ACC112 (cell line): ENCODE results near the gene NOTO.

ENCODE experiments used
- H2AFZ ChIP-seq: fragments of 200-600 bp; sonication (generic); one replicate; pipeline ENCODE4 v1.6.0; 2017; ENCODE audit warnings: antibody characterized with exemption, low read length; ENCODE audit not compliant: unreplicated experiment
- H3K27ac ChIP-seq: fragments of 200-600 bp; sonication (generic); 2 replicates; pipeline ENCODE4 v1.5.1; 2014; ENCODE audit warnings: low read depth, mild to moderate bottlenecking, antibody characterized with exemption, low read length, moderate library complexity
- H3K27me3 ChIP-seq: fragments of 200-600 bp; sonication (generic); 2 replicates; pipeline ENCODE4 v1.6.1; 2014; ENCODE audit warnings: mild to moderate bottlenecking, antibody characterized with exemption, low read length, moderate library complexity, mixed read lengths; ENCODE audit not compliant: insufficient read depth
- H3K36me3 ChIP-seq: fragments of 200-600 bp; sonication (generic); 2 replicates; pipeline ENCODE4 v1.6.1; 2016; ENCODE audit warnings: mild to moderate bottlenecking, antibody characterized with exemption, low read length, moderate library complexity, mixed read lengths; ENCODE audit not compliant: insufficient read depth
- H3K4me1 ChIP-seq: fragments of 200-600 bp; sonication (generic); one replicate; pipeline ENCODE4 v1.6.1; 2016; ENCODE audit warnings: low read length, mixed read lengths; ENCODE audit not compliant: insufficient read depth, unreplicated experiment, control insufficient read depth
- H3K4me3 ChIP-seq: fragments of 200-600 bp; sonication (generic); 2 replicates; pipeline ENCODE4 v1.5.1; 2014; ENCODE audit warnings: mild to moderate bottlenecking, low read depth, low read length
- H3K79me2 ChIP-seq: fragments of 200-600 bp; sonication (generic); one replicate; pipeline ENCODE4 v1.6.0; 2016; ENCODE audit warnings: low read length; ENCODE audit not compliant: control insufficient read depth, unreplicated experiment, insufficient read depth

NOTO gene

GRCh38 chr2:73258186-73258912 lies 56.0 kb downstream of the NOTO start:
- Histone ChIP-seq H3K36me3 (peaks cover 7% of the 10 kb centered on the region; the same call in 1 of the 2 replicates), H3K27me3 (no peaks in the 10 kb centered on the region)

DNA sequence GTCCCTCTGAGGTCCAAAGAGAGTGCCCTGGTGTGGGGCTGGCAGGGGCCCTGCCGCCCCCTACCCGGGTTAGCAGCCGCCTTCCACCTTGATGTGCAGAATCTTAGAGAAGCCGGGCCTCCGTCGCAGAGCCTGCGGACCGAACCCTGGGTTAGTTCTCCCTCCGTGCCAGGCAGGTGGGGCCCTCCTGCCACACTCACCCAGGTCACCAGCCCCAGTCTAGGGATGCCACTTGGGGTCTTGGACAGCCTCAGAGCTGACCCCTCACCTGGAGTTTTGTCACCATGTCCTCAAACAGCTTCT lies 56.5 kb downstream of the NOTO start:
- Histone ChIP-seq H3K27ac (no peak overlapping the region), H3K79me2 (no peaks in the 10 kb centered on the region), H3K27me3 (no peaks in the 10 kb centered on the region), H3K36me3 (peaks cover 7% of the 10 kb centered on the region; the same call in 1 of the 2 replicates), H2AFZ (no peak overlapping the region), H3K4me3 (no peak overlapping the region), H3K4me1 (no peaks in the 10 kb centered on the region)

More at GRCh38 chr2:73258186-73258912, 56.0 kb downstream of the NOTO start:
- Histone ChIP-seq H3K27ac (no peak overlapping the region), H3K4me1 (no peaks in the 10 kb centered on the region), H2AFZ (no peak overlapping the region), H3K79me2 (no peaks in the 10 kb centered on the region), H3K4me3 (no peak overlapping the region)

- Histone ChIP-seq H3K4me3 (no peak overlapping the region), H3K27me3 (no peaks in the 10 kb centered on the region), H3K36me3 (peaks cover 4% of the 10 kb centered on the region; the same call in 1 of the 2 replicates), H3K27ac (no peak overlapping the region), H3K4me1 (no peaks in the 10 kb centered on the region), H3K79me2 (no peaks in the 10 kb centered on the region), H2AFZ (no peak overlapping the region)
Observed at GRCh38 chr2:73259276-73259675, 56.9 kb downstream of the NOTO start.

DNA sequence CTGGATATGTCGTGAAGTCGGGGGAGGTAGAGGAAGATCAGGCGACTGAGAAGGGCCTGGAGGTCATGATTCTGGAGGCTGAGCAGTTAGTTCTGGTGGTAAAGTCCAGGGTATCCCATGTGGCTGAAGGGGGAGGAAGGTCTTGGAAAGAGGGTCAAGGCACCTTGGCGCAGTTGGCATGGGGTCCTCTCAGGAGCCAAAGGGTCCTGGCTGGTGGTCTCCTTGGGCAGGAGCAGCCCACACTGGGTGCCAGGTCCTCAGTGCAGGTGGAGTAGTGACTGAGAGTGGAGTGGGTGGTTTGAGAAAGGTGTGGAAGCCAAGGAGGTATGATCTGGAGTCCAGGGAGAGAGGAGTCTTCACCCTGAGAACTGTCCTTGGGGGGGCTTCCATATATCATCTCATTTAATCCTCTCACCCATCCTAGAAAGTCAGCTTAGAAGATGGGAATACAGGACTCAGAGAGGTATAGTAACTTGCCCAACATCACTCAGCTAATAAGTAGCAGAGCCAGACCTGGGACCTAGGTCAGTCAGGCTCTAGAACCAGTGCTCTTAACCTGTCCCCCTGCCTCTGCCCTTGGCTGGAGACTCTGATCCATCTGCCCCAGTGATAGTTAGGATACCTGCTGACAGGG lies 57.4 kb downstream of the NOTO start:
- no peak overlapping the region for H3K27ac ChIP-seq
- no peaks in the 10 kb centered on the region for H3K79me2 ChIP-seq
- no peaks in the 10 kb centered on the region for H3K27me3 ChIP-seq
- H3K36me3 ChIP-seq, result no peaks in the 10 kb centered on the region
- H2AFZ ChIP-seq, result no peak overlapping the region
- H3K4me1 ChIP-seq, result no peaks in the 10 kb centered on the region
- no peak overlapping the region for H3K4me3 ChIP-seq

DNA sequence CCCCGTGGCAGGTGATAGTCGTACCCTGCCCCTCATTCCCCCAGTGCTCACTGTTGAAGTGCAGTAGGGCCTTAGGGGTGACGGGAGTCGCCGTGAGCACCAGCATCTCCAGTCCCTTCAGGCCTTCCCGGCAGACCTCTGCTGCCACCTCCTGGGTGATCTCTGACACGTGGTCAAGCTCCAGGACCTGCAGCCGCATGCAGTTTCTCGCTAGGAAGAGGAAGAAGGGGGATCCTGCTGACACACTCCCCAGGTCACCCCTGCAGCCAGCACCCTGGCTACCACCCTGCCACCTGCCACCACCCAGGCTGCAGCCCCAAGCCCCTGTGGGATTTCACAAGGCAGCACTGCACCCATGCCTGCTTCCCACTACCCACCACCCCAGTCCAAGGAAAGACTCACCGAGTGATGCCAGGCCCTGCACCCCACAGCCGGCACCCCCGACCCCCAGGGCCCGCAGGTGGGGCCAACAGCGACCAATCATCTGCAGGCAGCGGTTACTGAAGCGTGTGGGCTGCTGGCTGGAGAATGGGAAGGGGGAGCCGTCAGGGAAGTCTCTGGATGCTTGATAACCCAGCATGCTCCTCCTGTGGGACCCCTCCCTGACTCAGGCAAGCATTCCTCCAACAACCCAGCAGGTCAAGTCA lies 58.1 kb downstream of the NOTO start:
- H2AFZ ChIP-seq, result no peak overlapping the region
- no peaks in the 10 kb centered on the region for H3K36me3 ChIP-seq
- no peaks in the 10 kb centered on the region for H3K4me1 ChIP-seq
- H3K79me2 ChIP-seq, result no peaks in the 10 kb centered on the region
- H3K27me3 ChIP-seq, result no peaks in the 10 kb centered on the region
- H3K27ac ChIP-seq, result no peak overlapping the region
- no peak overlapping the region for H3K4me3 ChIP-seq
